GM10266 (cell line): ENCODE data around the gene DUSP22.
A peak's percentile ranks its signal among the peaks of the same experiment; 100 is the strongest.

Experiments used
- DNase-seq: peaks from one replicate; pipeline ENCODE4 v3.0.0; 2012; ENCODE audit errors: extremely low spot score
- TF ChIP-seq, protein P1 (sequence below): IDR thresholded peaks from 2 replicates; pipeline ENCODE4 v1.5.1; 2012; ENCODE audit warnings: mild to moderate bottlenecking, low read depth; ENCODE audit not compliant: control insufficient read depth, insufficient read depth; ENCODE audit errors: missing control alignments

DUSP22 gene

DNA sequence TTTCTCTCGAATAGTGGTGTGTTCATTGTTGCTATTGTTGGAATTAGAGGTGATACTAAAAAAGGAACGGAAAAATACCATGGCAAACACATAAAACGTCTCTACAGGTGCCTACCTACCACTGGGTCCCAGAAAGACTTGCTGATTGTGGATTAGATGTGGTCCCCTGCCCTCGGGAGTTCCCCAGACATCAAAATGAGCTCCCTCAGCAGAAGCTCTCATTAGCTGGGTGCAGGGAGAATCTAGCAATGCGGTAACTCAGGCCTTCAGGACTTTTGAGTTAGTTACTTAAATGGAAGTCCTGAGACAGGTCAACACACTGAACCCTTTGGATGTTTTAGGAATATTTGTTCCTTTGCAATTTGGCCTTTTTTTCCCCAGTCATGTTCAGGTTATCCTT is 105.3 kb downstream of the DUSP22 start:
- DNase-seq: no peak
- TF ChIP-seq, protein P1, sequence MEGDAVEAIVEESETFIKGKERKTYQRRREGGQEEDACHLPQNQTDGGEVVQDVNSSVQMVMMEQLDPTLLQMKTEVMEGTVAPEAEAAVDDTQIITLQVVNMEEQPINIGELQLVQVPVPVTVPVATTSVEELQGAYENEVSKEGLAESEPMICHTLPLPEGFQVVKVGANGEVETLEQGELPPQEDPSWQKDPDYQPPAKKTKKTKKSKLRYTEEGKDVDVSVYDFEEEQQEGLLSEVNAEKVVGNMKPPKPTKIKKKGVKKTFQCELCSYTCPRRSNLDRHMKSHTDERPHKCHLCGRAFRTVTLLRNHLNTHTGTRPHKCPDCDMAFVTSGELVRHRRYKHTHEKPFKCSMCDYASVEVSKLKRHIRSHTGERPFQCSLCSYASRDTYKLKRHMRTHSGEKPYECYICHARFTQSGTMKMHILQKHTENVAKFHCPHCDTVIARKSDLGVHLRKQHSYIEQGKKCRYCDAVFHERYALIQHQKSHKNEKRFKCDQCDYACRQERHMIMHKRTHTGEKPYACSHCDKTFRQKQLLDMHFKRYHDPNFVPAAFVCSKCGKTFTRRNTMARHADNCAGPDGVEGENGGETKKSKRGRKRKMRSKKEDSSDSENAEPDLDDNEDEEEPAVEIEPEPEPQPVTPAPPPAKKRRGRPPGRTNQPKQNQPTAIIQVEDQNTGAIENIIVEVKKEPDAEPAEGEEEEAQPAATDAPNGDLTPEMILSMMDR: no peak

DNA sequence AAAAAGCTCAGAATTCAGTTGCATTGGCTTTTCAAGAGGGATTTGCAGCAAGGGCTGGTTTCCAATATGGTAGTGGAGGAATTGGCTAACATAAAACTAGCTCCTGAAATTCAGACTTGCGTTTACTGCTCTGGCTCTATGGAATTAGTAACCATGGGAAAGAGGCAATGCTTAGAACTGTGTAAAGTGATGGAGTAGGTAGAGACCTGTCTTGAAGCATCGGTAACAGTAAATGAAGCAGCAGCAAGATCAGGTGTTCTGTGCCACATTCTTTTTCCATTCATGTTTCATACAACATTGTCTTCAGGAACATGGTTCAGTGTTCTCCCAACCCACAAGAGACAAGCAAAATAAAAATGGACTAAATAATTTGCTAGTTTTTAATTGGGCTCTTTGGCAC is 105.8 kb downstream of the DUSP22 start:
- TF ChIP-seq, protein P1: no peak
- no peak for DNase-seq

DNA sequence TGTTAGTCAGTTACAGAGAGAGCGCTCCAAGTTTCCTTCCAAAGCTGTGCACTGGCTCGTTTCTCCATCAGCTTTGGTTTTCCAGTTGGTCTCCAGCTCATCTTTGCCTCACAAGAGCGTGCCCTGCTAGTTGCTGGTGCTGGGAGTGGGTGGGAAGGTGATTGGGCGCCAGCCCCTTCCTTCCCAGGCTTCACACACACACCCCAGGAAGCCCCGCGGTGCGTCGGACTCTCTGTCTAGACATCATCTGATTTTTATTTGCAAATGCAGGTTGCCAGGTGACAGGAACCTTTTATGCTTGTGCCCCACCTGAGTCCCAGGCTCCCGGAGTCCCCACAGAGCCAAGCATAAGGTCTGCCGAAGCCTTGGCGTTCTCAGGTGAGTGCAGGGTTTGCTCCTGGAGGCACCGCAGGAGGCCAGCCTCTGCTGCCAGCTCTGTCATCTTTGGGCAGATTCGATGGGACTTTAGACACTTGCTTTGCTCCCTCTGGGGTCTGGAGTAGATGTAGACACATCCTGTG is 106.3 kb downstream of the DUSP22 start:
- no peak for DNase-seq

DNA sequence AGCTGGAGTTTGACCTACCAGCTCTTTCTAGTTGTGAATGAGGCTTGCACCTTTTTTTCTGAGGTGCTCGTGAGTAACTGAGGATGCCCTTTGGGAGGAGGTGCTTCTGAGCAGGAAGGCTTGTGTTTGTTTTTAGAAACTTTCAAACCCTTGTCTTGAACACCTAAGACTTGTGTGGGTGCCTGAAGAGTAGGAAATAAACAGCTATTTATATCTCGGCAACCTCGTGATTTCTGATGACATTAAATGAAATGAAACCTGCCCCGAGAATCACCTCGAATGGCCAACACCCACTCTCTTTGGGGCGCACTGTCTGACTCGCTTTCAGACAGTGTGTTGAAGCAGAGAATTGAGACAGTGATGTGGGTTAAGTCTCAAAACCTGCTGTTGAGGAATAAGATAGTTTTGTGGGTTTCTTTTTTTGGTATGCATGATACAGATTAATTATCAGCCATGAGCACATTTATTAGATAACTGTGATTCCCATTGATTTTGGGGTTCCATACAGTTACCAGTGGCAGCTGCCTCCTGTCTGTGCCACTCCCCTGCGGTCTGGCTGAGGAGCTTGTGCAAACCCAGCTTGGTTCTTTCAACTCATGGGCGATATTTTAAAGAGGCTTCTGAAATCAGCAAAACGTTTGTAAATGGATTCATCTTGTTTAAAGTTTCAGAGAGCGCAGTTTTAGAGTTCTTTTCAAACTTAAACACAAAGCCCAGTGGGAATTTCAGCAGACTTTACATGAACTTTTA is 107.7 kb downstream of the DUSP22 start:
- DNase-seq: peak; percentile 78
- TF ChIP-seq, protein P1: no peak

More for the DNA sequence above, 106.3 kb downstream of the DUSP22 start:
- TF ChIP-seq, protein P1: no peak

DNA sequence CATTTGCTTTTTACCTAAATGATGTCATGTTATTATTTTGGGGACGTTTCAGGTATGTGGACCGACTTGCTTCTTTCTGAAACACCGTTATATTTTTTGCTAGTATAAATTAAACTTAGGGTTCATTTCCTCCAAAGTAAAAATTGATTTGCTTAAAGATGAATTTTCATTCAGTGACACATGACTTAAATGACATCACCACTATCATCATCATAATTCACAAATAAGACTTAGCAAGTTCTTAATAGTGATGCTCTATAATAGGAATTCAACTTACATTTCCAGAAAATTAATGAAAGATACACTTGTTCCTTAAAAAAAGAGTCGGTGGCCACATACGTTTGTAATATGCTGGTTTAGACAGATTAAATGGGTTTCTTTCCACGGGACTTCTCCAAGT is 108.5 kb downstream of the DUSP22 start:
- TF ChIP-seq, protein P1: no peak
- DNase-seq: no peak
